Myocyte (in vitro differentiated cells): Measurements from ENCODE around the gene ZNF74. TPM values are rescaled to one million over a fixed set of nuclear protein-coding genes. Genes with fewer than 3 reads are reported as not detected.
"Not testable (repeated sequence)": the region's sequence is repeated elsewhere in the genome, so short reads cannot be mapped to it uniquely, and the experiment has no call there.

Source experiments
- DNase-seq: peaks from one replicate; pipeline ENCODE4 v3.0.0-alpha.2; 2012; ENCODE audit warnings: low read depth
- polyA plus RNA-seq: library from polyadenylated mRNA; unstranded; fragments of >200 nt; gene quantifications from one replicate; pipeline ENCODE4 v1.2.1, GENCODE V29; 2012; ENCODE audit warnings: missing spikeins
- total RNA-seq: library from RNA; depleted of rRNA; stranded (reverse); fragments of >200 nt; gene quantifications from 2 replicates; pipeline ENCODE4 v1.2.3, GENCODE V29; 2014

Gene ZNF74
- total RNA-seq: 18.4 and 19.9 TPM in 2 replicates
- polyA plus RNA-seq: 8.3 TPM

DNA sequence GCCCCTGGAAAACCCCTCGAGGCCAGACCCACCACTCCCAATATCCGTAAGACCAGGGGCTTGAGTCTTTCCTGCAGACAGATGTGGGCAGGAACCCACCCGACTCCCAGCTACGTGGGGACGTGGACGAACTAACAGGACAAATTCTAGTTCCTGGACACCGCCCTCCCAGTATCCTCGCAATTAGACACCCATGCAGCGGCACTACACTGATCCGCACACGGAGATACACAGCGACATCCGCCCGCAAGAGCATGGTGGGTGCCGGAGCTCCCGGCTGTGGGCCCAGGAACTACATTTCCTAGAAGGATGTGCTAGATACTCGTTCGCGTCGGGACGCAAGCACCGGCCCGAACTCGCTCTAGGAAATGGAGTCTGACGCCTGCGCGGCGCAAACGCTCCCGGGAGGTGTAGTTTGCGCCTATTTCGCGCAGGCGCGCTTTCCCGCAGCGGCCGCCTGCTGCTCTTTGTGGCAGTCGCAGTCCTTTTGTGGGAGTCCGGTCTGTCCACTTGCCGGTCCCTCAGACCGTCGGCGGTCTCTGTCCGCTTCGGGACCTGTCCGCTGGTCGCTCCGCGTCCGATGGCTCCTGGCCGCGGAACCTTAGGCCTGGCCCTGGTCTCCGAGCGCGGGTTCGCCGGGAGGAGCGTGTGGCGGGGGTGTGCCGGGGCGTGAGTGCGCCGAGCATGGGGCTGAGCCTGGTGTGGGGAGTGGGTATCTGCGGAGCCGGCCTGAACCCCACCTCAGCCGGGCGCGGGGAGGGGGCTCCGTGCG, at the start of gene ZNF74:
TSS of gene ZNF74 (plus strand) at position 447 of the 772 bp plus-strand sequence. CDS start 478 bp downstream, outside the sequence.
- DNase-seq: peak; percentile 95

DNA sequence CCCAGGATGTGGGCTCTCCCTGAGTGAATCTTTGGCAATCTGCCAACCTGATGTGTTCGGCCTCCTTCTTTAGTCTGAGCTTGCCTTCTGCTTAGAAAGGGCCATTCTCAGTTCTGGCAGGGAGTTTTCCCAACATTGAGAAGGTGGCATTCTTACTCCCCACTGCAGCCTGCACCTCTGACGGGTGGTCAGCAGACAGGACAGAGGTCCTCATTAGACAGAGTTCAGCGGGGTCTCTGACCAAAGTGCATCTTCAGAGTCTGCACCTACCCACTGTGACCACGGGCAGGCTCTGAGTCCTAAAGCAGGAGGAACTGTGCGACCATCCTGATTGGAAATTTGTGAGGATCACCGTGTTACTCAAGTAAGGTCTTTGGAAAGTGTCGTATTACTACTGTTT, 47.4 kb upstream of the ZNF74 start:
- DNase-seq: not testable (repeated sequence)

DNA sequence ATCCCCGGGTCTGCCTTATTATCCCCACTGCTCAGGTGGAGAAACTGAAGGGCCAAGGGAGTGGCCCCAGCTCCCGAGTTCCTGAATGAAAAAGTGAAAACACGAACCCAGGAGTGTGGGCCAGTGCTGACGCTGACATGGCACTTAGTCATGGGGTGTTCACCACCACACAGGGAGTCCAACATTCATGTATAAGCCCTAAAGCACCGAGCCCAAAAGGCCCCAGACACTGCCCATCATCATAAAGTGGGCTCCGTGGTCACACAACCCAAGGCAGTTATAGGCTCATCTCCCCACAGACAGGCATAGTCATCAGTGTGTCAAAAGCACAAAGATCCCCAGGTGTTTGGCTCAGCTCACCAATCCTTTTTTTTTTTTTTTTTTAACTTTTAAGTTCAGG, 41.4 kb upstream of the ZNF74 start:
- not testable (repeated sequence) for DNase-seq

DNA sequence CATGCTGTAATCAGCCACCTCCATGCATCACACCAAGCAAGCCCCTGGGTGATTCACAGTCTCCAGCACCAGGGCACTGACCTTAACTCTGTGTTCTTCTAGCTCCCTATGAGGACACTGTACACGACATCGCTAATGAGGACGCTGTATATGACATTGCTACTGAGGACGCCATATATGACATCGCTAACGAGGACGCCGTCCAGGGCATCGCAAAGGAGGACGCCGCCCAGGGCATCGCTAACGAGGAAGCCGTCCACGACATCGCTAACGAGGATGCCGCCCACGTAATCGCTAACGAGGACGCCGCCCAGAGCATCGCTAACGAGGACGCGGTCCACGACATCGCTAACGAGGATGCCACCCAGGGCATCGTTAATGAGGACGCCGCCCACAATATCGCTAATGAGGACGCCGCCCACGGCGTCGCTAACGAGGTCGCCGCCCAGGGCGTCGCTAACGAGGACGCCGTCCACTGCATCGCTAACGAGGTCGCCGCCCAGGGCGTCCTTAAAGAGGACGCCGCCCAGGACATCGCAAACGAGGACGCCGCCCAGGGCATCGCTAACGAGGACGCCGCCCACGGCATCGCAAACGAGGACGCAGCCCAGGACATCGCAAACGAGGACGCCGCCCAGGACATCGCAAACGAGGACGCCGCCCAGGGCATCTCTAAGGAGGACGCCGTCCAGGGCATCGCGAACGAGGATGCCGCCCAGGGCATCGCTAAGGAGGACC, 39.5 kb upstream of the ZNF74 start:
- DNase-seq: no peak

DNA sequence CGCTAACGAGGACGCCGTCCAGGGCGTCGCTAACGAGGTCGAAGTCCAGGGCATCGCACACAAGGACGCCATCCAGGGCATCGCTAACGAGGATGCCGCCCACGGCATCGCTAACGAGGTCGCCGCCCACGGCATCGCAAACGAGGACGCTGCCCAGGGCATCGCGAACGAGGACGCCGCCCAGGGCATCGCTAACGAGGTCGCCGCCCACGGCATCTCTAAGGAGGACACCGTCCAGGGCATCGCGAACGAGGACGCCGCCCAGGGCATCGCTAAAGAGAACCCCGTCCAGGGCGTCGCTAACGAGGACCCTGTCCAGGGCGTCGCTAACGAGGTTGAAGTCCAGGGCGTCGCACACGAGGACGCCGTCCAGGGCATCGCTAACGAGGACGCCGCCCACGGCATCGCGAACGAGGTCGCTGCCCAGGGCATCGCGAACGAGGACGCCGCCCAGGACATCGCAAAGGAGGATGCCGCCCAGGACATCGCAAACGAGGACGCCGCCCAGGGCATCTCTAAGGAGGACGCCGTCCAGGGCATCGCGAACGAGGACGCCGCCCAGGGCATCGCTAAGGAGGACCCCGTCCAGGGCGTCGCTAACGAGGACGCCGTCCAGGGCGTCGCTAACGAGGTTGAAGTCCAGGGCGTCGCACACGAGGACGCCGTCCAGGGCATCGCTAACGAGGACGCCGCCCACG, 37.9 kb upstream of the ZNF74 start:
- DNase-seq: not testable (repeated sequence)

DNA sequence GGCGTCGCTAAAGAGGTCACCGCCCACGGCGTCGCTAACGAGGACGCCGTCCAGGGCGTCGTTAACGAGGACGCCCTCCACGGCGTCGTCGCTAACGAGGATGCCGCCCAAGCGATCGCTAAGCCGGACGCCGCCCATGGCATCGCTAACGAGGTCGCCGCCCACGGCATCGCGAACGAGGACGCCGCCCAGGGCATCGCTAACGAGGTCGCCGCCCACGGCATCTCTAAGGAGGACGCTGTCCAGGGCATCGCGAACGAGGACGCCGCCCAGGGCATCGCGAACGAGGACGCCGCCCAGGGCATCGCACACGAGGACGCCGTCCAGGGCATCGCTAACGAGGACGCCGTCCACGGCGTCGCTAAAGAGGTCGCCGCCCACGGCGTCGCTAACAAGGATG, 37.0 kb upstream of the ZNF74 start:
- not testable (repeated sequence) for DNase-seq

DNA sequence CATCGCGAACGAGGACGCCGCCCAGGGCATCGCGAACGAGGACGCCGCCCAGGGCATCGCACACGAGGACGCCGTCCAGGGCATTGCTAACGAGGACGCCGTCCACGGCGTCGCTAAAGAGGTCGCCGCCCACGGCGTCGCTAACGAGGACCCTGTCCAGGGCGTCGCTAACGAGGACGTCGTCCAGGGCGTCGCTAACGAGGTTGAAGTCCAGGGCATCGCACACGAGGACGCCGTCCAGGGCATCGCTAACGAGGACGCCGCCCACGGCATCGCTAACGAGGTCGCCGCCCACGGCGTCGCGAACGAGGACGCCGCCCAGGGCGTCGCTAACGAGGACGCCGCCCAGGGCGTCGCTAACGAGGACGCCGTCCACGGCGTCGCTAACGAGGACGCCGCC, 36.0 kb upstream of the ZNF74 start:
- DNase-seq: not testable (repeated sequence)

DNA sequence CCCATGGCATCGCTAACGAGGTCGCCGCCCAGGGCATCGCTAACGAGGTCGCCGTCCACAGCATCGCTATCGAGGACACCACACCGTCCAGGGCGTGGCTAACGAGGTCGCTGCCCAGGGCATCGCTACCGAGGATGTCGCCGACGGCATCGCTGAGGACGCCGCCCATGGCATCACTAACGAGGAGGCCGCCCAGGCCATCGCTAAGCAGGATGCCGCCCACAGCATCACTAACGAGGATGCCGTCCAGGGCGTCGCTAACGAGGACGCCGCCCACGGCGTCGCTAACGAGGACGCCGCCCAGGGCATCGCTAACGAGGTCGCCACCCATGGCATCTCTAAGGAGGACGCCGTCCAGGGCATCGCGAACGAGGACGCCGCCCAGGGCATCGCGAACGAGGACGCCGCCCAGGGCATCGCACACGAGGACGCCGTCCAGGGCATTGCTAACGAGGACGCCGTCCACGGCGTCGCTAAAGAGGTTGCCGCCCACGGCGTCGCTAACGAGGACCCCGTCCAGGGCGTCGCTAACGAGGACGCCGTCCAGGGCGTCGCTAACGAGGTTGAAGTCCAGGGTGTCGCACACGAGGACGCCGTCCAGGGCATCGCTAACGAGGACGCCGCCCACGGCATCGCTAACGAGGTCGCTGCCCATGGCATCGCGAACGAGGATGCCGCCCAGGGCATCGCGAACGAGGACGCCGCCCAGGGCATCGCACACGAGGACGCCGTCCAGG, 35.3 kb upstream of the ZNF74 start:
- not testable (repeated sequence) for DNase-seq

DNA sequence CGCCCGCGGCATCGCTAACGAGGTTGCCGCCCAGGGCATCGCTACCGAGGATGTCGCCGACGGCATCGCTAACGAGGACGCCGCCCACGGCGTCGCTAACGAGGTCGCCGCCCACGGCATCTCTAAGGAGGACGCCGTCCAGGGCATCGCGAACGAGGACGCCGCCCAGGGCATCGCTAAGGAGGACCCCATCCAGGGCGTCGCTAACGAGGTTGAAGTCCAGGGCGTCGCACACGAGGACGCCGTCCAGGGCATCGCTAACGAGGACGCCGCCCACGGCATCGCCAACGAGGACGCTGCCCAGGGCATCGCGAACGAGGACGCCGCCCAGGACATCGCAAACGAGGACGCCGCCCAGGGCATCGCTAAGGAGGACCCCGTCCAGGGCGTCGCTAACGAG, 33.7 kb upstream of the ZNF74 start:
- DNase-seq: not testable (repeated sequence)

DNA sequence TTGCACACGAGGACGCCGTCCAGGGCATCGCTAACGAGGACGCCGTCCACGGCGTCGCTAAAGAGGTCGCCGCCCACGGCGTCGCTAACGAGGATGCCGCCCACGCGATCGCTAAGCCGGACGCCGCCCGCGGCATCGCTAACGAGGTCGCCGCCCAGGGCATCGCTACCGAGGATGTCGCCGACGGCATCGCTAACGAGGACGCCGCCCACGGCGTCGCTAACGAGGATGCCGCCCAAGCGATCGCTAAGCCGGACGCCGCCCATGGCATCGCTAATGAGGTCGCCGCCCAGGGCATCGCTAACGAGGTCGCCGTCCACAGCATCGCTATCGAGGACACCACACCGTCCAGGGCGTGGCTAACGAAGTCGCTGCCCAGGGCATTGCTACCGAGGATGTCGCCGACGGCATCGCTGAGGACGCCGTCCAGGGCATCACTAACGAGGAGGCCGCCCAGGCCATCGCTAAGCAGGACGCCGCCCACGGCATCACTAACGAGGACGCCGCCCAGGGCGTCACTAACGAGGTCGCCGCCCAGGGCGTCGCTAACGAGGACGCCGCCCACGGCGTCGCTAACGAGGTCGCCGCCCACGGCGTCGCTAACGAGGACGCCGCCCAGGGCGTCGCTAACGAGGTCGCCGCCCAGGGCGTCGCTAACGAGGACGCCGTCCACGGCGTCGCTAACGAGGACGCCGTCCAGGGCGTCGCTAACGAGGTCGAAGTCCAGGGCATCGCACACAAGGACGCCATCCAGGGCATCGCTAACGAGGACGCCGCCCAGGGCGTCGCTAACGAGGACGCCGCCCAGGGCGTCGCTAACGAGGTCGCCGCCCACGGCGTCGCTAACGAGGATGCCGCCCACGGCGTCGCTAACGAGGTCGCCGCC, 32.8 kb upstream of the ZNF74 start:
- not testable (repeated sequence) for DNase-seq

DNA sequence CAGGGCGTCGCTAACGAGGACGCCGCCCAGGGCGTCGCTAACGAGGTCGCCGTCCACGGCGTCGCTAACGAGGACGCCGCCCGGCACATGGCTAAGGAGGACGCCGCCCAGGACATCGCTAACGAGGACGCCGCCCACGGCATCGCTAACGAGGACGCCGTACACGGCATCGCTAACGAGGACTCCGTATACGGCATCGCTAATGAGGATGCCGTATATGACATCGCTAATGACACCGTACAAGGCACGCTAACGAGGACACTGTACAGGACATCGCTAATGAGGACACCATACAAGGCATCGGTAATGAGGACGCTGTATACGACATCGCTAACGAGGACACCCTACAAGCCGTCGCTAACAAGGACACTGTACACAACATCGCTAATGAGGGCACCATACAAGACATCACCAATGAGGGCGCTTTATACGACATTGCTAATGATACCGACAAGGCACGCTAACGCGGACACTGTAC, 32.2 kb upstream of the ZNF74 start:
- DNase-seq: not testable (repeated sequence)

DNA sequence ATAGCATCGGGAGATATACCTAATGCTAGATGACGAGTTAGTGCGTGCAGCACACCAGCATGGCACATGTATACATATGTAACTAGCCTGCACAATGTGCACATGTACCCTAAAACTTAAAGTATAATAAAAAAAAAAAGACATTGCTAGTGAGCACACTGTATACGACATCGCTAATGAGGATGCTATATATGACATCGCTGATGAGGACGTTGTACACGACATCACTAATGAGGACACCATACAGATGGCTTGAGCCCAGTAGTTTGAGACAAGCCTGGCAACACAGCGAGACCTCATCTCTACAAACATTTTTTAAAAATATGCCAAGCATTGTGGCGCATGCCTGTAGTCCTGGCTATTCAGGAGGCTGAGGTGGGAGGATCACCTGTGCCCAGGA, 31.5 kb upstream of the ZNF74 start:
- not testable (repeated sequence) for DNase-seq

DNA sequence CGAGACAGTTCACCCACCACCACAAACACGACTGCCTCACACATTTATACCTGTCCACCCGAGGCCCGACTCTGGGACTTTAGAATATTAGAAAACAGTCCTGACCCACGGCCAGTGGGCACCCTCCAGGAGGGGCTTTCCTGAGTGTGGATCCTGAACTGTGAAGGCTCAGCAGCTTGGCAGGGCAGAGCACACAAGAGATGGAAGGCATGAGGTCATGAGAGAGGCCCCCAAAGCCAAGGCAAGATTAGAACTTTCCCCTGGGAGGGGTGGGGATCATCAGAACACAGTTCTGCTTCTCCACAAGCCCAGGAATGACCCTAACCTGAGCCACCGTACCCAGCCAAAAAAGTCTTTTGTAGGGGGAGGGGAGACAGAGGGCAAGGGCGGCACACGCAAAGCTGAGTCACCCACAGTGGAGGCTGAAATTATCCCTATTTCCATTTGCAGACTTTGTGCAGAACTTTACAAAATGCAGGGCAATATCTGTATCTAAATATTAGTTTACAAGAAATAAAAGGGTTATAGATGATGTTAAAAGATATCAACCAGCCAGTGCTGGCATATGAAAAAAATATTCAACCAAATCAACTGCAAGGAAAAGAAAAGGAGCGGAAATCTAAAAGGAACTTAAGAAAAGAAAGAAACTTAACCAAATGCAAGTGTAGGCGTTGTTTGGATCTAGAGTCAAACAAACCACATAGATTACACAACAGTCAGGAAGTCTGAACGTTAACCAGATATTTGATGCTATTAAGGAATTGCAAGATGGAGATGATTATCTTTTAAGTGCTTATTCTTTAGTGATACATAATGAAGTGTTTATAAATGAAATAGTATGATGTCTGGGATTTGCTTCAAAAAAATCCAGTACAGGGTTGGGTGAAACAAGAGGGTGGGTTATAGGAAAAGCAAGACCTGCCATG, 29.4 kb upstream of the ZNF74 start:
- DNase-seq: not testable (repeated sequence)

DNA sequence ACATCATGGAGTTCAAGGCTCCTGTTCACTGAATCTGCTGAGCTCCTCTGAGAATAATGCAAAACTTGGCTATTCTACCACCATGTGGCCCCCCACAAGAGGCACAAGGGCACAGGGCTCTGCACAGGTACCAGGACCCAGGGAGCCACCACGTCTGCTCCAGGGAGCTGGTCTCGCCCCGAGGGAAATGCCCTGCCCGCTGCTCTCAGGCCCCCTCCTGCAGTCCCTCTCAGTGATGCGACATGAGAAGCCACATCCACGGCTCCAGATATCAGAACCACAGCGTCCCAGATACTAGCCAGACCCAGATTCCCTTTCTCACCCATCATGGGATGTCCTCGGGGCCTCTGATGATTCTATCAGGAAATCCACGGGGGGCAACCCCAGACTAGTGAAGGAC, 27.1 kb upstream of the ZNF74 start:
- not testable (repeated sequence) for DNase-seq

DNA sequence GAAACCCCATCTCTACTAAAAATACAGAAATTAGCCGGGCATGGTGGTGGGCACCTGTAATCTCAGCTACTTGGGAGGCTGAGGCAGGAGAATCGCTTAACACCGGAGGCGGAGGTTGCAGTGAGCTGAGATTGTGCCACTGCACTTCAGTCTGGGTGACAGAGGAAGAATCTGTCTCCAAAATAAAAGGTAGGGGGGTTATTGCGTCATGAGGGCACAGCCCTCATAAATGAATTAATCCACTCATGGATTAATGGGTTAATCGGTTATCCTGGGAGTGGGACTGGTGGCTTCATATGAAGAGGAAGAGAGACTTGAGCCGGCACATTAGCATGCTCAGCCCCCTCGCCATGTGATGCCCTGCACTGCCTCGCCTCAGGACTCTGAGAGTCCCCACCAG, 25.1 kb upstream of the ZNF74 start:
- not testable (repeated sequence) for DNase-seq

DNA sequence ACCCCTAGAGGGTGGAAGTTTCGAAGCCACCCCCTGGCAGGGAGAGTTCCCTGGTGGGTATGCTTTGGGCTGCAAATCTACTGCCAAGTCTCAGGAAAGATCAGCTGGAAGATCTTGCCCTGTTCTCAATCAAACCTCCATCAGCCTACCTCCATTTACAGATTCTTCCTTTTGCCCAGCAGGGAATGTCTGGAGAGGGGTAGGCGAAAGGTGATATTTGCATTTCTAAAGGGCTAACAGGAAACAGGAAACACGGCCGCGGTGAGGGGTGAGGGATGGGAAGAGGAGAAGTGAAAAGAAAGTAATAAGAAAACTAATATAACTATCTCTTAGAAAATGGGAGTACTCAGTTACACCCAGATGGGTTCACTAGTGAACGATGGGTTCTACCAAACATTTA, 22.3 kb upstream of the ZNF74 start:
- not testable (repeated sequence) for DNase-seq

DNA sequence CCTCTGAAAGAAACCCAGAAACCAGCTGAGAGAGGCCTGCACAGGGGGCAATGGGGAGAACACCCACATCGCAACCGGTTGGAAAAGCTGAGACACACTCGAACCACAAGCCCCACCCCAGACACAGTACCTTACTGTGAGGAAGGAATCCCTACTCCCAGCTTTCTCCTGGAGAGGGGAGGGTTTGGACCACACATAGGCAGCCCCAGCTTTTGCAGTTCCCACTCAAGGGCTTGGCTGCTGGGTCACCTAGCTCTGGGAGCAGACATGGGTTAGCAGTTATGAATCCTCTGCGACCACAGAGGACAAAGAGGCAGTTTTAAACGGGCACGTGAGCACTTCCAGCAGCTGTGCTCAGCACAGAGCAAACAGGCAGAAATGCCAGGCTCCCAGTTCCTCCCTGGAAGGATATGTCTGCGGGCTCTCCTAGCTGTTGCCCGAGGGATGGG, 21.5 kb upstream of the ZNF74 start:
- DNase-seq: peak; percentile 81

DNA sequence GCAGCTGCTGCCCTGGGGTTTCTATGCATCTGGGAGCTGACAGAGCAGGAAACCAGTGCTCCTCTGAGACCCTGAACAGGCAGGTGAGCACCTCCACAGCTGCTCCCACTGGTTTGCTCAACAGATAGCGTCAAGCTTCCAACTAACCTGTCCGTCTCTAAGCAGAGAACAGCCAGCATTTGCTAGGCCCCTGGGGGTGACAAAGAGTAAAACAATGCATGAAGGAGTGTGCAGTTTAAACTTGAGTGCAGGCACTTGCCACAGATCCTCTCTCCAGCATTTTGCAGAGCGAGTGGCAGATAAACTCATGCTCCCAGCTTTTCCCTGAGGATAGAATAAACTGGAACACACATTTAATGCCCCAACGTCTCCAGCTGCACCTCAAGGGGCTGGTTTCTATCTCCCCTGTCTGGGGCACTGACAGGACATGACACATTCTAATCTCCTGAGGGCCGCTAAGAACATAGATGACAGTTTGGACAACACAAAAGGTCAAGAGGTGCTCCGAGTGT, 20.7 kb upstream of the ZNF74 start:
- peak; percentile 6 for DNase-seq
